Measurements from ENCODE around the gene ACTR3. TPM values are rescaled to one million over a fixed set of nuclear protein-coding genes. Genes with fewer than 3 reads are reported as not detected.

Gene ACTR3
- total RNA-seq, 1 experiment from 2014 or later = 180 TPM

DNA sequence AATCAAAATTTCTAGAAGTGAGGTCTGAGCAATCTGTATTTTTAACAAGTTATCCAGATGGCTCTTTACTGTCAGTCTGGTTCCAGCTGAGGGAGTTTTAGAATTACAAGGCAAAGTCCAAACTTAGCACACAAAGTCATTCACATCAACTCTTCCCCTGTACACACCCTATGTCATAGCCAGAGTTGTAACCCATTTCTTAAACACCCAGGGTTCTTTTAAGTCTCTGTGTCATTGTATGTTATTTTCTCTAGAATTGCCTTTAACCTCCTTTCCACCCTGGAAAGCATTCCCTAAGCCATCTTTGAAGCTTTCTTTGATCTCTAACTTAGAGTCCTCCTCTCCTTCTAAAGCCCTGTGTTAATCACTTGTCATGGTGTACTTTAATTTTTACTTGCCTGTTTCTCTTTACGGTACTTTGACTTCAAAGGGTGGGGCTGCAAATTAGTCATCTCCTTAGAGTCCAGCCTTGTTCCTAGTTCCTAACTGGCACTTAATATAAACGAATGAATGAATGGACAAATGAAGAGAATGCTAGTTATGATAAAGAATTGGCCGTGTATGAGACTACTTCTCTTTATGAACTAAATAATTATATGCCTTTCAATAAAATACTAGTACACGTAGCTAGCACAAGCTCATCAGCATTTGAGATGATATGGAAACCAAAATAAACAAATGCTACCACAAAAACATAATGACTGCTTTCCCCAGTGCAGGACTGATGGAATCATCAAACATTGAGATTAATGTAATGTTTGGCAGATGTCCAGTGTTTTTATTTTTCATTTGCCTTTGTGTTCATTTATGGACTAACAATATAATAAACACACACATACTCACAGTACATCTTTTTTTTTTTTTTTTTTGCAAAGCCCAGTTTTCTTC, 11.9 kb upstream of the ACTR3 start:
- no peak overlapping the region for H3T11ph ChIP-seq (ENCODE audit: low read length)
- no peaks in the 10 kb centered on the region for H3K79me2 ChIP-seq (ENCODE audit: insufficient read depth, low read length)
- H4K20me1 ChIP-seq (ENCODE audit: control insufficient read depth, insufficient read depth, insufficient read length) = no peaks in the 10 kb centered on the region
- no peak overlapping the region for H3K14ac ChIP-seq (ENCODE audit: insufficient read depth, low read length)
- no peak overlapping the region for H2BK120ac ChIP-seq (ENCODE audit: low read depth, low read length, poor library complexity, severe bottlenecking)
- no peaks in the 10 kb centered on the region for H3K27me3 ChIP-seq (ENCODE audit: insufficient read depth, low read length)
- no peaks in the 10 kb centered on the region for H3K79me1 ChIP-seq (ENCODE audit: insufficient read depth, low read depth, low read length, poor library complexity, severe bottlenecking)
- TF ChIP-seq, protein P1, sequence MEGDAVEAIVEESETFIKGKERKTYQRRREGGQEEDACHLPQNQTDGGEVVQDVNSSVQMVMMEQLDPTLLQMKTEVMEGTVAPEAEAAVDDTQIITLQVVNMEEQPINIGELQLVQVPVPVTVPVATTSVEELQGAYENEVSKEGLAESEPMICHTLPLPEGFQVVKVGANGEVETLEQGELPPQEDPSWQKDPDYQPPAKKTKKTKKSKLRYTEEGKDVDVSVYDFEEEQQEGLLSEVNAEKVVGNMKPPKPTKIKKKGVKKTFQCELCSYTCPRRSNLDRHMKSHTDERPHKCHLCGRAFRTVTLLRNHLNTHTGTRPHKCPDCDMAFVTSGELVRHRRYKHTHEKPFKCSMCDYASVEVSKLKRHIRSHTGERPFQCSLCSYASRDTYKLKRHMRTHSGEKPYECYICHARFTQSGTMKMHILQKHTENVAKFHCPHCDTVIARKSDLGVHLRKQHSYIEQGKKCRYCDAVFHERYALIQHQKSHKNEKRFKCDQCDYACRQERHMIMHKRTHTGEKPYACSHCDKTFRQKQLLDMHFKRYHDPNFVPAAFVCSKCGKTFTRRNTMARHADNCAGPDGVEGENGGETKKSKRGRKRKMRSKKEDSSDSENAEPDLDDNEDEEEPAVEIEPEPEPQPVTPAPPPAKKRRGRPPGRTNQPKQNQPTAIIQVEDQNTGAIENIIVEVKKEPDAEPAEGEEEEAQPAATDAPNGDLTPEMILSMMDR (conservative IDR thresholded peaks at IDR 0.05) = no peak
- no peak overlapping the region for H2BK12ac ChIP-seq (ENCODE audit: insufficient read length, low read depth, low read length)
- no peak overlapping the region for H3K9ac ChIP-seq (ENCODE audit: extremely low read depth, insufficient read length, low read length)
- no peaks in the 10 kb centered on the region for H3K9me3 ChIP-seq (ENCODE audit: control insufficient read depth, low read depth, low read length)
- no peaks in the 10 kb centered on the region for H3K23me2 ChIP-seq (ENCODE audit: insufficient read length, low read depth, low read length, poor library complexity, severe bottlenecking)
- no peak for DNase-seq
- H4K91ac ChIP-seq (ENCODE audit: insufficient read length, low read depth, low read length) = no peak overlapping the region
- H3K4me1 Mint-ChIP-seq = peaks cover 6 to 12% of the 10 kb centered on the region in 2 experiments
- no peak overlapping the region for H3K27ac Mint-ChIP-seq
- no peaks in the 10 kb centered on the region for H3K36me3 Mint-ChIP-seq (ENCODE audit: insufficient read depth in 1 of 3, low read depth in 3 of 3)
- no peak overlapping the region for H2AK5ac ChIP-seq (ENCODE audit: insufficient read length, low read length)
- H2AFZ ChIP-seq (ENCODE audit: low read length) = no peak overlapping the region
- no peaks in the 10 kb centered on the region for H3K9me3 Mint-ChIP-seq
- H3K27me3 Mint-ChIP-seq (ENCODE audit: low read depth) = peaks cover 14% of the 10 kb centered on the region
- no peak overlapping the region for H3K23ac ChIP-seq (ENCODE audit: insufficient read length, low read depth, low read length)
- no peak overlapping the region for H3K4me3 Mint-ChIP-seq
- H2BK15ac ChIP-seq (ENCODE audit: low read depth, low read length) = no peak overlapping the region
- no peak overlapping the region for H3K4me2 ChIP-seq (ENCODE audit: insufficient read depth, insufficient read length, low read length)
- H2BK20ac ChIP-seq (ENCODE audit: low read depth, low read length, poor library complexity, severe bottlenecking) = no peak overlapping the region
- no peak overlapping the region for H2BK5ac ChIP-seq (ENCODE audit: insufficient read length, low read length)
- no peak overlapping the region for H3K18ac ChIP-seq (ENCODE audit: insufficient read length, low read depth, low read length)
- H3K4me1 ChIP-seq (ENCODE audit: insufficient read depth, low read length) = no peaks in the 10 kb centered on the region
- no peak overlapping the region for H4K8ac ChIP-seq (replicated peaks; ENCODE audit: insufficient read length, low read depth, low read length)
- WGBS (ENCODE audit: extremely low coverage, insufficient read length, low lambda C conversion rate) = no CpG with 5 or more reads among the region's 4 CpGs
- no peak overlapping the region for H4K5ac ChIP-seq (ENCODE audit: insufficient read length, low read depth, low read length)
- H3K56ac ChIP-seq (ENCODE audit: insufficient read length, low read depth, low read length) = no peak overlapping the region
- no peak overlapping the region for H3K4ac ChIP-seq (ENCODE audit: low read depth, low read length)
- H3K27ac ChIP-seq (ENCODE audit: insufficient read length, low read depth, low read length) = no peak overlapping the region
